ENCODE results near the gene FSTL1.

FSTL1 gene

DNA sequence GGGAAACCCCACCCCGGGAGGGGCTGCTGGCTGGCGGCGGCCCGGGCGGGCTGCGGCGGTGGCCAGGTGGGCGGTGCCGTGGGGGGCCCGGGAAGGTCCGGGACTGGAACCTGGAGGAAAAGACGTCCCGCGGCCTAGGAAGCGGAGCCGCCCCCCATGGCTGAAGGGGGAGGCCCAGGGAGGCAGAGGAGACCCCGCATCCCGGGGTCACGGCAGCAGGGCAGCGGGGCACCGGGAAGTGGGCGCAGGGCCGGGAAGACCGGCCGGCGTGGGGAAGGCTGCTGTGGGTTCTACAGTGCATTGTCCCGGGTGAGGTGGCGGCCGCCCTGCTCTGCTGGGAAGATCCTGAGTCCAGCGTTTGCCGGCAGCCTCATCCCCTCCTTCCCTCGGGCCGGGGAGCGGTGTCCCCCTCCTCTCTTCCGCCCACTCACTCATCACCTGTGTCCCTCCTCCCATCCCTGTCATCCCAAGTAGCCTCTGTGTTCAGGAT is 525 bp upstream of the FSTL1 start:
- Histone ChIP-seq H3K27me3 (ENCODE audit: control insufficient read depth in 2 of 2, insufficient read depth in 2 of 2, low read length in 2 of 2) (peaks cover 7 to 8% of the 10 kb centered on the region in 2 donors), H3K9me3 (ENCODE audit: control insufficient read depth in 2 of 2, low read length in 2 of 2) (no peaks in the 10 kb centered on the region), H3K4me3 (ENCODE audit: low read length in 2 of 2) (peak overlapping the region; percentile 66 to 72), H3K27ac (ENCODE audit: low read depth in 2 of 2, low read length in 2 of 2) (peak overlapping the region; percentile 72 to 83), H3K36me3 (ENCODE audit: control insufficient read depth in 2 of 2, insufficient read depth in 2 of 2, low read length in 2 of 2) (no peaks in the 10 kb centered on the region), H3K4me1 (ENCODE audit: control insufficient read depth in 2 of 2, insufficient read depth in 2 of 2, low read length in 2 of 2) (peaks cover 2 to 3% of the 10 kb centered on the region in 2 donors), H3K9ac (ENCODE audit: low read depth in 1 of 2, low read length in 2 of 2) (peak overlapping the region in 1 of 2 donors; percentile 49)

DNA sequence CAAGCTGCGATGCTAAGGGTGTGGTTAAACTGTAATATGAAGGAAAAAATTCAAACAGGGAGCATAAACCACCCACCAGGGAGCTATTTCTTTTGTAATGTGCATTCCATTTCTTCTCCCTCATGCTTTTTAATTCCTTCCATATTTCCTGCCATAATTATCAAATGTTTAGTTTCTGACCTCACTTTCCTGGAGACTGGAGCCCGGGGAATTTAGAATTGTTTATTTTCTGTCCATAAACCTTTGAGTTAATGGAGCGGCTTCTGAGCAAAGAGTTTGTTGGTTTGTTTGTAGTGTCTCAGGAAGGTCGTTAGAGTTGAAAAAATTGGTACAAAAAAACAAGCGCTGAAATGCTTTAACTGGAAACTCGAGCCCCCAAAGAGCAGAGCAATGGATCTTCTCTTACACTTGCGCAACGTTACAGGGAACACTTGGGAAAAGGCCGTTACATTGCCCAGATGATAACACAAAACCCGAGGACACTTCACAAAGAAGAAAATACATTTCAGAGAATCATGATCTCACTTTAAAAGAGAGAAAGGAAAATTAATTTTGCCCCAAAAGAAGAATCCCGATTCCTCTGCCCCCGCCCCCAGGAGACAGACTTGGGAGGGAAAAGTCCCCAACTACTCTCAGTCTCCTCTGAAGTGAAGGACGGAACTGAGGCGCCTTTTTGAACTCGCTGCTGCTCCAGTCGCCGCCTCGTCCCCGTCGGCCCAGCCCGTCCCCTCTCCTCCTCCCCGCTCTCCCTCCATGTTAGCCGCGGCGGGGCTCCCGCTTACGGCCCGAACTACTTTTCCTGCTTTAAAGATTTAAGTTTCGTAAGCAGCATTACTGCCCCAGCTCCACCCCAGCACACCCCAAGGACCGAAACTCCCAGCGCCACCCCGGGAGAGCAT is 842 bp downstream of the FSTL1 start:
- peak overlapping the region; percentile 66 to 72 for H3K4me3 ChIP-seq (ENCODE audit: low read length in 2 of 2)
- no peaks in the 10 kb centered on the region for H3K36me3 ChIP-seq (ENCODE audit: control insufficient read depth in 2 of 2, insufficient read depth in 2 of 2, low read length in 2 of 2)
- H3K9me3 ChIP-seq (ENCODE audit: control insufficient read depth in 2 of 2, low read length in 2 of 2), result no peaks in the 10 kb centered on the region
- H3K27ac ChIP-seq (ENCODE audit: low read depth in 2 of 2, low read length in 2 of 2), result peak overlapping the region; percentile 72 to 83
- H3K4me1 ChIP-seq (ENCODE audit: control insufficient read depth in 2 of 2, insufficient read depth in 2 of 2, low read length in 2 of 2), result peaks cover 2 to 3% of the 10 kb centered on the region in 2 donors
- peak overlapping the region; percentile 61 to 77 for H3K9ac ChIP-seq (ENCODE audit: low read depth in 1 of 2, low read length in 2 of 2)
- peaks cover 7 to 8% of the 10 kb centered on the region in 2 donors for H3K27me3 ChIP-seq (ENCODE audit: control insufficient read depth in 2 of 2, insufficient read depth in 2 of 2, low read length in 2 of 2)

DNA sequence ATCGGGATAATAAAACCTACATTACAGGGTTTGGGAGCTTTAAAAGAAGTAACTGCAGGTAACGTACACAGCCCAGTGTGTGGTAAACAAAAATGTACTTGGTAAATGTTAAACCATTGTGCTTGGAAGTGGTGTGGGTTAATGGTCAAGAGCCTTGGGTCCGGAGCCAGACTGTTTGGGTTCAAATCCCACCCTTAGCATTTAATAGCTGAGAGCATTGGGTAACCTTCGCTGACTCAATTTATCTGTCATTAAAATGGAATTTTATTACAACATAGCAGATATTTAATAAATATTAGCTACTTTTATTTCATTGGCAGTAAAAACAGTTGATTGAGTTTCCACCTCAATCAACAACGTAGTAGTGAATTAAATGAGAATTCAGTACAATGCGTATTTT is 1.5 kb downstream of the FSTL1 start:
- peak overlapping the region; percentile 66 to 72 for H3K4me3 ChIP-seq (ENCODE audit: low read length in 2 of 2)

DNA sequence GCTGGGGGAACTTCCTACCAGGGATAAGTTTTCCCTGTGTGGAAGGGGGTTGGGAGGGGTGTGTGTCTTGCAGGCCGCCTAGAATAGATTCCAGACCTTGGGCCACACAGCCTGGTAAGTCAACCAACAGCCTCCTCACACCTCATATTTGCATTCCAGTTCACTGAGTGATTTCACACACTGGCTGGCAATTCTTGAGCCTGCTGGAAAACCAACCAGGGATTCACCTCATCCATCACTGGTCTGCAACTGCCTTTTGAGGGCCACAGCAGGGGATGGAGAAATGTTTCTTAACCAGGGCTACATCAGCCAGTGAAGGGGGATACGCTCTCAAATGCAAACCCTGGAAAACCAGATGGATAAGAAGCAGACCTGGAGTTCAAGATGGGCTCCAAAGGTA is 2.0 kb downstream of the FSTL1 start:
- H3K27ac ChIP-seq (ENCODE audit: low read depth in 2 of 2, low read length in 2 of 2), result peak overlapping the region; percentile 38 to 47
- H3K4me3 ChIP-seq (ENCODE audit: low read length in 2 of 2), result peak overlapping the region; percentile 24 to 66
- H3K27me3 ChIP-seq (ENCODE audit: control insufficient read depth in 2 of 2, insufficient read depth in 2 of 2, low read length in 2 of 2), result peaks cover 7 to 8% of the 10 kb centered on the region in 2 donors
- H3K4me1 ChIP-seq (ENCODE audit: control insufficient read depth in 2 of 2, insufficient read depth in 2 of 2, low read length in 2 of 2), result peaks cover 0 to 2% of the 10 kb centered on the region in 2 donors
- H3K36me3 ChIP-seq (ENCODE audit: control insufficient read depth in 2 of 2, insufficient read depth in 2 of 2, low read length in 2 of 2), result no peaks in the 10 kb centered on the region
- H3K9ac ChIP-seq (ENCODE audit: low read depth in 1 of 2, low read length in 2 of 2), result no peak overlapping the region
- H3K9me3 ChIP-seq (ENCODE audit: control insufficient read depth in 2 of 2, low read length in 2 of 2), result no peaks in the 10 kb centered on the region

More for the DNA sequence above, 1.5 kb downstream of the FSTL1 start:
- Histone ChIP-seq H3K36me3 (ENCODE audit: control insufficient read depth in 2 of 2, insufficient read depth in 2 of 2, low read length in 2 of 2) (no peaks in the 10 kb centered on the region), H3K27ac (ENCODE audit: low read depth in 2 of 2, low read length in 2 of 2) (peak overlapping the region; percentile 47 to 72), H3K9ac (ENCODE audit: low read depth in 1 of 2, low read length in 2 of 2) (peak overlapping the region in 1 of 2 donors; percentile 3), H3K27me3 (ENCODE audit: control insufficient read depth in 2 of 2, insufficient read depth in 2 of 2, low read length in 2 of 2) (peaks cover 7 to 8% of the 10 kb centered on the region in 2 donors), H3K9me3 (ENCODE audit: control insufficient read depth in 2 of 2, low read length in 2 of 2) (no peaks in the 10 kb centered on the region), H3K4me1 (ENCODE audit: control insufficient read depth in 2 of 2, insufficient read depth in 2 of 2, low read length in 2 of 2) (peaks cover under 1 to 2% of the 10 kb centered on the region in 2 donors)

DNA sequence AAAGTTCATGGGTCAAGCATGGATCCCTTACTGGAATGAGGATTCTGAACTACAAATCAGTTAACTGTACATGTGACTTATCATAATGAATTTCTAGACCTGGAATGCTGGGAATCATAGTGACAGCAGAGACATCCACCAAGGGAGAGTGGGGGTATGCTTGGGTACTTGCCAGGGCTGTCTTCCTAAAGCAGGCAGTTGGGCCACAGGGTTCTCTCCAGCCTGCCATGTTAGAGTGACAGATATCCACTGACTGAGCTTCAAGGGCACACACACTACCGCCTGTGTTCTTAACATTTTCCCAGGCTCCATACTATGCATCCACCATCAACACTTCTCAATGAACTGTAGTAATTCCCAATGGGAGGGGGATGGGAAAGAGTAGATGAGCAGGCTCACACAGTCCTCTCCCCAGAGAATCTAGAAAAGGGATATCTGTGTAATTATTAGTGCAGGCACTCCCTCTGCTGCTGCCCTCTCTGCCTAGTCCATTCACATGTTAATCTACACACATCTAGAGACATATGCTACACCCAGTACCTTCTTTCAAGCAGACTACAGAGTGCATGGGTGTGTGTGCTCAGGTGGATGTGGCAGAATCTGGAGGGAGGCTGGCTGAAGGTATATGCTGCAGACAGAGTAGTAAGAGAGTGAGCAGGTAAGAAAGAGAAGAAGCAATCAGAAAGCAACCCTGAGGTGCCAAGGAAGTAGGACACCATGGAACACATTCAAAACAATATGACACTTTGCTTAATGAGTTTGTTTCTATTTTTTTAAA is 3.7 kb downstream of the FSTL1 start:
- Histone ChIP-seq H3K27me3 (ENCODE audit: control insufficient read depth in 2 of 2, insufficient read depth in 2 of 2, low read length in 2 of 2) (peaks cover 7 to 8% of the 10 kb centered on the region in 2 donors), H3K4me1 (ENCODE audit: control insufficient read depth in 2 of 2, insufficient read depth in 2 of 2, low read length in 2 of 2) (peaks cover 0 to 2% of the 10 kb centered on the region in 2 donors), H3K9ac (ENCODE audit: low read depth in 1 of 2, low read length in 2 of 2) (no peak overlapping the region), H3K27ac (ENCODE audit: low read depth in 2 of 2, low read length in 2 of 2) (no peak overlapping the region), H3K36me3 (ENCODE audit: control insufficient read depth in 2 of 2, insufficient read depth in 2 of 2, low read length in 2 of 2) (no peaks in the 10 kb centered on the region), H3K4me3 (ENCODE audit: low read length in 2 of 2) (no peak overlapping the region), H3K9me3 (ENCODE audit: control insufficient read depth in 2 of 2, low read length in 2 of 2) (no peaks in the 10 kb centered on the region)

DNA sequence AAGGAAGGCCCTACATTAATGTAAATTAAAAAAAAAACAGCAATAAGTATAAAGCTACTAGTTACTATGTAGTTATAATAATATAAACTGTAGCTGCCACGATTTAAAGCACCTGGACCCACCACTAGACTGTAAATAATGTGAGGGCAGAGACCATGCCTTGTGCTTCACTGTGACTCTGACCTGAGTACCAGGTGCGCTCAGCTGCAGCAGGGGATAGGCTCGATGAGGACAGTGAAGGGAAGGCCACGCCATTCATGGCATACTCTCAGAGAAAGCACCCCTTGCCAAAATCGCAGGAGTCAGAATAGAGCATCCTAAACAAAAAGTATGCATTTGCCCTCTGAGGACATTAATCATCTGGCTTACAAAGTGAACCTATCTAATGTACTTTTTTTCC is 5.1 kb downstream of the FSTL1 start:
- H3K4me1 ChIP-seq (ENCODE audit: control insufficient read depth in 2 of 2, insufficient read depth in 2 of 2, low read length in 2 of 2), result peaks cover 0 to 2% of the 10 kb centered on the region in 2 donors
- H3K9ac ChIP-seq (ENCODE audit: low read depth in 1 of 2, low read length in 2 of 2), result no peak overlapping the region
- H3K36me3 ChIP-seq (ENCODE audit: control insufficient read depth in 2 of 2, insufficient read depth in 2 of 2, low read length in 2 of 2), result no peaks in the 10 kb centered on the region
- H3K27me3 ChIP-seq (ENCODE audit: control insufficient read depth in 2 of 2, insufficient read depth in 2 of 2, low read length in 2 of 2), result peaks cover 7 to 8% of the 10 kb centered on the region in 2 donors
- no peak overlapping the region for H3K4me3 ChIP-seq (ENCODE audit: low read length in 2 of 2)
- no peaks in the 10 kb centered on the region for H3K9me3 ChIP-seq (ENCODE audit: control insufficient read depth in 2 of 2, low read length in 2 of 2)
- no peak overlapping the region for H3K27ac ChIP-seq (ENCODE audit: low read depth in 2 of 2, low read length in 2 of 2)

GRCh38 chr3:120443626-120444123 is 7.1 kb downstream of the FSTL1 start:
- Histone ChIP-seq H3K36me3 (ENCODE audit: control insufficient read depth in 2 of 2, insufficient read depth in 2 of 2, low read length in 2 of 2) (no peaks in the 10 kb centered on the region), H3K4me1 (ENCODE audit: control insufficient read depth in 2 of 2, insufficient read depth in 2 of 2, low read length in 2 of 2) (peaks cover 1 to 3% of the 10 kb centered on the region in 2 donors), H3K27me3 (ENCODE audit: control insufficient read depth in 2 of 2, insufficient read depth in 2 of 2, low read length in 2 of 2) (peaks cover under 1% of the 10 kb centered on the region in 2 donors), H3K27ac (ENCODE audit: low read depth in 2 of 2, low read length in 2 of 2) (no peak overlapping the region), H3K9ac (ENCODE audit: low read depth in 1 of 2, low read length in 2 of 2) (no peak overlapping the region), H3K9me3 (ENCODE audit: control insufficient read depth in 2 of 2, low read length in 2 of 2) (no peaks in the 10 kb centered on the region), H3K4me3 (ENCODE audit: low read length in 2 of 2) (no peak overlapping the region)

- Histone ChIP-seq H3K27ac (ENCODE audit: low read depth in 2 of 2, low read length in 2 of 2) (no peak overlapping the region), H3K9me3 (ENCODE audit: control insufficient read depth in 2 of 2, low read length in 2 of 2) (no peaks in the 10 kb centered on the region), H3K4me3 (ENCODE audit: low read length in 2 of 2) (no peak overlapping the region), H3K4me1 (ENCODE audit: control insufficient read depth in 2 of 2, insufficient read depth in 2 of 2, low read length in 2 of 2) (peaks cover 4 to 8% of the 10 kb centered on the region in 2 donors), H3K9ac (ENCODE audit: low read depth in 1 of 2, low read length in 2 of 2) (no peak overlapping the region), H3K27me3 (ENCODE audit: control insufficient read depth in 2 of 2, insufficient read depth in 2 of 2, low read length in 2 of 2) (no peaks in the 10 kb centered on the region), H3K36me3 (ENCODE audit: control insufficient read depth in 2 of 2, insufficient read depth in 2 of 2, low read length in 2 of 2) (no peaks in the 10 kb centered on the region)
Observed at GRCh38 chr3:120442975-120443517, 7.7 kb downstream of the FSTL1 start.

DNA sequence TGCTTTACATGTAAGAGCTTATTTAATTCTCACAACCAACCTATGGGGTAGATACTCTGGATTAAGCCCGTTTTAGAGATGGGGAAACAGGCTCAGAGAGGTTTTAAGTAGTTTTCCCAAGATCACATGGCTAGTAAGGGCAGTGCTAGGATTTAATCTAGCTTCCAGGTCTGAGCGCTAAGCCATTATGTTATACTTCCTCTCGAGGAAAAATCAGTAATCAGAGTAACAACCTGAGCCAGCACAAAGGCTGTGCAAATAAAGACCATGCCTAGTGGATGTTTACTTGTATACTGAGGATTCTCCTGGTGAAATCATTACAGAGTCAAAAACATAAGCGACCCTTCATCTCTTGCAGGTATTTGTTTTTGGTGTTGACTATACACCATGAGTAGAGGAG is 9.0 kb downstream of the FSTL1 start:
- no peak overlapping the region for H3K4me3 ChIP-seq (ENCODE audit: low read length in 2 of 2)
- no peak overlapping the region for H3K9ac ChIP-seq (ENCODE audit: low read depth in 1 of 2, low read length in 2 of 2)
- H3K9me3 ChIP-seq (ENCODE audit: control insufficient read depth in 2 of 2, low read length in 2 of 2), result no peaks in the 10 kb centered on the region
- no peaks in the 10 kb centered on the region for H3K36me3 ChIP-seq (ENCODE audit: control insufficient read depth in 2 of 2, insufficient read depth in 2 of 2, low read length in 2 of 2)
- no peak overlapping the region for H3K27ac ChIP-seq (ENCODE audit: low read depth in 2 of 2, low read length in 2 of 2)
- H3K27me3 ChIP-seq (ENCODE audit: control insufficient read depth in 2 of 2, insufficient read depth in 2 of 2, low read length in 2 of 2), result no peaks in the 10 kb centered on the region
- H3K4me1 ChIP-seq (ENCODE audit: control insufficient read depth in 2 of 2, insufficient read depth in 2 of 2, low read length in 2 of 2), result peaks cover 4 to 8% of the 10 kb centered on the region in 2 donors
